Suprapubic skin (tissue), 4 donors: Measurements from ENCODE around the gene FBXO42.

Source experiments
- POLR2A ChIP-seq, 2 donors: fragments of 450-650 bp; IDR thresholded peaks; one replicate each; pipeline ENCODE4 v1.6.1; 2017; ENCODE audit warnings: antibody characterized with exemption in 2 of 2, mild to moderate bottlenecking in 2 of 2, moderate library complexity in 2 of 2
- POLR2AphosphoS5 ChIP-seq, 3 donors: sonication (generic); formaldehyde crosslinking; IDR thresholded peaks; one replicate each; pipeline ENCODE4 v1.6.1; 2017; ENCODE audit warnings: antibody characterized with exemption in 3 of 3
- TF ChIP-seq, protein P1 (sequence below), 2 donors: fragments of 200-600 bp in 1 of 2; fragments of 450-650 bp in 1 of 2; sonication (generic) in 1 of 2; IDR thresholded peaks; one replicate each; pipeline ENCODE4 v1.5.1; 2016 to 2019; ENCODE audit warnings: antibody characterized with exemption in 2 of 2, mild to moderate bottlenecking in 1 of 2, moderate library complexity in 1 of 2

DNA sequence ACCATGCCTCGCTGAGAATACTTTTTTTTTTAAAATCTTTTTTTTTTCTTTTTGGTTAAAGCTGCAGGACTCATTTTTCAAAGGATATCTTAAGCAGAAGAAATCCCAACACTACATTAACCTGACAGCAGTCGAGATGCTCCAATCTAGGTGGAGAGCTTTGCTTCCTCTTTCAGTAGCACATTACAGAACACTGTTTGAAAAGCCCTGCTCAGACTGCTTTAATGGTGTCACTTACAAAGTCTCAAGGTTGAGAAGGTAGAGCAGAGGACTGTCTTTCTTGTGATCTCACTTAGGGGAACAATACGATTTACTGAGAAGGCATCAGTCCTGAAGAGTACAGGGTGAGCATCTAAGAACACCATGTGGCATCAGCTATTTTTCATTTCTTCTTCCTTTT, 94.3 kb downstream of the FBXO42 start:
- TF ChIP-seq, protein P1, sequence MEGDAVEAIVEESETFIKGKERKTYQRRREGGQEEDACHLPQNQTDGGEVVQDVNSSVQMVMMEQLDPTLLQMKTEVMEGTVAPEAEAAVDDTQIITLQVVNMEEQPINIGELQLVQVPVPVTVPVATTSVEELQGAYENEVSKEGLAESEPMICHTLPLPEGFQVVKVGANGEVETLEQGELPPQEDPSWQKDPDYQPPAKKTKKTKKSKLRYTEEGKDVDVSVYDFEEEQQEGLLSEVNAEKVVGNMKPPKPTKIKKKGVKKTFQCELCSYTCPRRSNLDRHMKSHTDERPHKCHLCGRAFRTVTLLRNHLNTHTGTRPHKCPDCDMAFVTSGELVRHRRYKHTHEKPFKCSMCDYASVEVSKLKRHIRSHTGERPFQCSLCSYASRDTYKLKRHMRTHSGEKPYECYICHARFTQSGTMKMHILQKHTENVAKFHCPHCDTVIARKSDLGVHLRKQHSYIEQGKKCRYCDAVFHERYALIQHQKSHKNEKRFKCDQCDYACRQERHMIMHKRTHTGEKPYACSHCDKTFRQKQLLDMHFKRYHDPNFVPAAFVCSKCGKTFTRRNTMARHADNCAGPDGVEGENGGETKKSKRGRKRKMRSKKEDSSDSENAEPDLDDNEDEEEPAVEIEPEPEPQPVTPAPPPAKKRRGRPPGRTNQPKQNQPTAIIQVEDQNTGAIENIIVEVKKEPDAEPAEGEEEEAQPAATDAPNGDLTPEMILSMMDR (IDR thresholded peaks at IDR 0.05): no peak
- no peak for TF ChIP-seq POLR2A (IDR thresholded peaks at IDR 0.05)
- no peak for TF ChIP-seq POLR2AphosphoS5 (IDR thresholded peaks at IDR 0.05)
